C4-2B (cell line): ENCODE measurements around the gene WDR48.

Source experiments
- ZFX ChIP-seq: fragments of 450-650 bp; IDR thresholded peaks from 2 replicates; pipeline ENCODE4 v1.6.1; 2017
- TF ChIP-seq, protein P1 (sequence below): fragments of 450-650 bp; conservative IDR thresholded peaks from 2 replicates; pipeline ENCODE4 v1.5.1; 2017; ENCODE audit warnings: mild to moderate bottlenecking

DNA sequence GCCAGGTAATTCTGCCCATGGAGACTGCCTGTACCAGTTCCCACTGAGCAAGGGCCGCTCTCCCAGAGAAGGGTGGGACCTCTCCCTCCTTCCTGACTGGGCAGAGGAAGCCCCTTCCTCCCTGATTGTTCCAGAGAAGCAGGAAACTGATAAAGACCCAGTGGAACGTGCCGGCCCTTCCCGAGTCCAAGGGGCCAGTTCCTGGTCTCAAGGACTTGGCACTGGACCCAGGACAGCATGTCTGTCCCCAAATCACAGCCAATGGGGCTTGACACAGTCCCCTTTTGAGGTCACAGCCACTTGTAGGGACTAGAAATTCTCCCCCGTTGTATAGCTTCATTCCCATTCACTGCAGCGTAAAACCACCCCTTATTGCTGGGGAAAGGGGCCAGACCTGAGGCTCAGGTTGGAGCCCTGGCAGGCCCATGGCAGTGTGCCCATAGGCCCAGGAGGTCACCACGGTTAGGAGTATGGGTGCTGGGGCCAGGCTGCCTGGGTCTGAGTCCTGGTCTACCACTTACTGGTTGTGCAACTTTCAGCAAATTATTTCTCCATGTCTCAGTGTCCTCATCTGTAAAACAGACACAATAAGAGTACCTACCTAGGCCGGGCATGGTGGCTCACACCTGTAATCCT, 83.5 kb downstream of the WDR48 start:
- TF ChIP-seq, protein P1, sequence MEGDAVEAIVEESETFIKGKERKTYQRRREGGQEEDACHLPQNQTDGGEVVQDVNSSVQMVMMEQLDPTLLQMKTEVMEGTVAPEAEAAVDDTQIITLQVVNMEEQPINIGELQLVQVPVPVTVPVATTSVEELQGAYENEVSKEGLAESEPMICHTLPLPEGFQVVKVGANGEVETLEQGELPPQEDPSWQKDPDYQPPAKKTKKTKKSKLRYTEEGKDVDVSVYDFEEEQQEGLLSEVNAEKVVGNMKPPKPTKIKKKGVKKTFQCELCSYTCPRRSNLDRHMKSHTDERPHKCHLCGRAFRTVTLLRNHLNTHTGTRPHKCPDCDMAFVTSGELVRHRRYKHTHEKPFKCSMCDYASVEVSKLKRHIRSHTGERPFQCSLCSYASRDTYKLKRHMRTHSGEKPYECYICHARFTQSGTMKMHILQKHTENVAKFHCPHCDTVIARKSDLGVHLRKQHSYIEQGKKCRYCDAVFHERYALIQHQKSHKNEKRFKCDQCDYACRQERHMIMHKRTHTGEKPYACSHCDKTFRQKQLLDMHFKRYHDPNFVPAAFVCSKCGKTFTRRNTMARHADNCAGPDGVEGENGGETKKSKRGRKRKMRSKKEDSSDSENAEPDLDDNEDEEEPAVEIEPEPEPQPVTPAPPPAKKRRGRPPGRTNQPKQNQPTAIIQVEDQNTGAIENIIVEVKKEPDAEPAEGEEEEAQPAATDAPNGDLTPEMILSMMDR: no peak
- no peak for TF ChIP-seq ZFX
